Gastroesophageal sphincter (tissue), 4 donors: ENCODE results near the gene KRTDAP. TPM values are rescaled to one million over a fixed set of nuclear protein-coding genes. Genes with fewer than 3 reads are reported as not detected.

Experiments
- ATAC-seq: fragments of 150-250 bp; one replicate; pipeline ENCODE4 v1.9.1; 2016; ENCODE audit warnings: mild to moderate bottlenecking, moderate library complexity
- H3K27ac ChIP-seq, 4 donors: fragments of 200-600 bp; sonication (generic) in 3 of 4; 1 replicate in 3 of 4; 2 replicates in 1 of 4; pipeline ENCODE4 v1.5.1; 2016 to 2019
- H3K27me3 ChIP-seq: fragments of 200-600 bp; sonication (generic); one replicate; pipeline ENCODE4 v1.5.1; 2019
- H3K36me3 ChIP-seq, 2 donors: fragments of 200-600 bp; sonication (generic); one replicate each; pipeline ENCODE4 v1.5.1; 2019; ENCODE audit warnings: control low read depth in 1 of 2
- H3K4me1 ChIP-seq, 3 donors: fragments of 200-600 bp; sonication (generic); 1 replicate in 2 of 3; 2 replicates in 1 of 3; pipeline ENCODE4 v1.5.1; 2016 to 2019; ENCODE audit warnings: control low read depth in 2 of 3
- H3K4me3 ChIP-seq, 2 donors: fragments of 200-600 bp; sonication (generic); one replicate each; pipeline ENCODE4 v1.5.1; 2019; ENCODE audit warnings: mild to moderate bottlenecking in 1 of 2, moderate library complexity in 1 of 2
- H3K9me3 ChIP-seq, 3 donors: fragments of 200-600 bp; sonication (generic); one replicate each; pipeline ENCODE4 v1.5.1; 2017 to 2019; ENCODE audit warnings: control low read depth in 2 of 3
- CTCF ChIP-seq, 4 experiments: fragments of 200-600 bp in 2 of 4; fragments of 450-650 bp in 2 of 4; sonication (generic) in 1 of 4; IDR thresholded peaks; one replicate each; pipeline ENCODE4 v1.5.1; 2017 to 2019; ENCODE audit warnings: antibody characterized with exemption in 4 of 4, mild to moderate bottlenecking in 2 of 4, moderate library complexity in 2 of 4
- EP300 ChIP-seq: sonication (generic); formaldehyde crosslinking; IDR thresholded peaks from one replicate; pipeline ENCODE4 v1.6.1; 2017; ENCODE audit warnings: antibody characterized with exemption, mild to moderate bottlenecking
- POLR2A ChIP-seq, 2 donors: fragments of 450-650 bp; IDR thresholded peaks; one replicate each; pipeline ENCODE4 v1.6.1; 2017; ENCODE audit warnings: antibody characterized with exemption in 2 of 2, mild to moderate bottlenecking in 2 of 2, moderate library complexity in 1 of 2
- POLR2AphosphoS5 ChIP-seq: sonication (generic); formaldehyde crosslinking; IDR thresholded peaks from one replicate; pipeline ENCODE4 v1.6.1; 2017; ENCODE audit warnings: antibody characterized with exemption
- WGBS, 2 donors: methylation state at CpG; one replicate each; pipeline ENCODE4 v1.1.5; 2018; ENCODE audit warnings: low coverage in 1 of 2; 5-methylcytosine and 5-hydroxymethylcytosine counted together
- total RNA-seq, 4 donors: library from RNA; depleted of rRNA; stranded (reverse); fragments of >200 nt; gene quantifications; one replicate each; pipeline ENCODE4 v1.1.0, GENCODE V29; 2016

The KRTDAP gene
- total RNA-seq, 4 donors from 2014 or later = not detected

GRCh38 chr19:35521124-35521743 is 31.0 kb upstream of the KRTDAP start:
- TF ChIP-seq POLR2A (IDR thresholded peaks at IDR 0.05) = no peak
- TF ChIP-seq POLR2AphosphoS5 = no peak
- TF ChIP-seq CTCF (IDR thresholded peaks at IDR 0.05) = no peak
- no peak for TF ChIP-seq EP300
- Histone ChIP-seq H3K36me3 (no peaks in the 10 kb centered on the region), H3K27ac (no peak overlapping the region), H3K9me3 (no peaks in the 10 kb centered on the region), H3K4me1 (no peaks in the 10 kb centered on the region), H3K27me3 (peaks cover 59% of the 10 kb centered on the region), H3K4me3 (no peak overlapping the region)
- ATAC-seq = no peak
- WGBS, 2 donors = 26 to 55% methylated on average over 4 to 5 of the region's 16 CpGs

GRCh38 chr19:35519291-35519690 is 29.0 kb upstream of the KRTDAP start:
- H3K27me3 ChIP-seq = peaks cover 53% of the 10 kb centered on the region
- no peaks in the 10 kb centered on the region for H3K36me3 ChIP-seq
- H3K27ac ChIP-seq = no peak overlapping the region
- no peak for TF ChIP-seq EP300
- no peak for TF ChIP-seq POLR2A (IDR thresholded peaks at IDR 0.05)
- TF ChIP-seq POLR2AphosphoS5 = no peak
- TF ChIP-seq CTCF (IDR thresholded peaks at IDR 0.05) = no peak
- H3K9me3 ChIP-seq = no peaks in the 10 kb centered on the region
- 50 to 57% methylated on average over 1 to 7 of the region's 7 CpGs for WGBS, 2 donors
- H3K4me3 ChIP-seq = no peak overlapping the region
- H3K4me1 ChIP-seq = no peaks in the 10 kb centered on the region
- no peak for ATAC-seq

GRCh38 chr19:35518313-35518712 is 28.0 kb upstream of the KRTDAP start:
- no peak overlapping the region for H3K4me3 ChIP-seq
- WGBS, 2 donors = 59 to 81% methylated on average over 2 of the region's 6 CpGs
- TF ChIP-seq POLR2AphosphoS5 = no peak
- no peak for TF ChIP-seq CTCF (IDR thresholded peaks at IDR 0.05)
- no peak for TF ChIP-seq POLR2A (IDR thresholded peaks at IDR 0.05)
- no peak for TF ChIP-seq EP300
- no peak overlapping the region for H3K27ac ChIP-seq
- peaks cover 53% of the 10 kb centered on the region for H3K27me3 ChIP-seq
- no peaks in the 10 kb centered on the region for H3K4me1 ChIP-seq
- no peaks in the 10 kb centered on the region for H3K36me3 ChIP-seq
- no peaks in the 10 kb centered on the region for H3K9me3 ChIP-seq
- no peak for ATAC-seq

GRCh38 chr19:35517342-35517741 is 27.1 kb upstream of the KRTDAP start:
- H3K9me3 ChIP-seq = no peaks in the 10 kb centered on the region
- no peak for ATAC-seq
- H3K4me3 ChIP-seq = no peak overlapping the region
- TF ChIP-seq POLR2AphosphoS5 (no peak), POLR2A (IDR thresholded peaks at IDR 0.05) (no peak), CTCF (IDR thresholded peaks at IDR 0.05) (no peak), EP300 (no peak)
- no peaks in the 10 kb centered on the region for H3K4me1 ChIP-seq
- H3K27me3 ChIP-seq = peaks cover 60% of the 10 kb centered on the region
- H3K36me3 ChIP-seq = no peaks in the 10 kb centered on the region
- WGBS, 2 donors = 56 to 73% methylated on average over 1 to 2 of the region's 2 CpGs
- H3K27ac ChIP-seq = no peak overlapping the region

- no peaks in the 10 kb centered on the region for H3K4me1 ChIP-seq
- no peak overlapping the region for H3K27ac ChIP-seq
- peaks cover 69% of the 10 kb centered on the region for H3K27me3 ChIP-seq
- H3K9me3 ChIP-seq = no peaks in the 10 kb centered on the region
- H3K36me3 ChIP-seq = no peaks in the 10 kb centered on the region
- no peak for TF ChIP-seq CTCF (IDR thresholded peaks at IDR 0.05)
- no peak for TF ChIP-seq POLR2A (IDR thresholded peaks at IDR 0.05)
- no peak for TF ChIP-seq POLR2AphosphoS5
- TF ChIP-seq EP300 = no peak
- WGBS, 2 donors = 79 to 86% methylated on average over 3 of the region's 3 CpGs
- no peak overlapping the region for H3K4me3 ChIP-seq
- ATAC-seq = no peak
Observed at GRCh38 chr19:35516310-35516709, 26.0 kb upstream of the KRTDAP start.
